Pancreas (tissue), 10 donors: ENCODE results near the gene TAS2R39. TPM values are rescaled to one million over a fixed set of nuclear protein-coding genes. Genes with fewer than 3 reads are reported as not detected.

Experiments
- ATAC-seq, 4 donors: fragments of 200-7000 bp; cut with Tn5 transposase; one replicate each; pipeline versions ENCODE4 v1.8.0 to v1.9.1; 2020; ENCODE audit warnings: mild to moderate bottlenecking in 4 of 4, moderate library complexity in 4 of 4
- DNase-seq, 6 donors: peaks; one replicate each; pipeline ENCODE4 v3.0.0-alpha.2; 2020
- FAIRE-seq: peaks from 2 replicates; lab custom pipeline; 2012; peaks lifted over from hg19 to GRCh38; lab: Jason Lieb, UNC
- H3K27ac ChIP-seq, 4 donors: fragments of 200-600 bp; sonication (generic); 1 replicate in 3 of 4; 2 replicates in 1 of 4; pipeline versions ENCODE4 v1.5.0 to v1.8.0; 2020
- H3K27me3 ChIP-seq, 4 donors: fragments of 200-600 bp; one replicate each; pipeline ENCODE4 v1.8.0; 2021
- H3K36me3 ChIP-seq, 3 donors: fragments of 200-600 bp; sonication (generic) in 1 of 3; one replicate each; pipeline versions ENCODE4 v1.5.0 to v1.8.0; 2020 to 2021
- H3K4me1 ChIP-seq, 3 donors: fragments of 200-600 bp; one replicate each; pipeline ENCODE4 v1.8.0; 2021
- H3K4me3 ChIP-seq, 4 donors: fragments of 200-600 bp; sonication (generic) in 2 of 4; one replicate each; pipeline versions ENCODE4 v1.5.0 to v1.8.0; 2020 to 2021
- H3K9me3 ChIP-seq, 4 donors: fragments of 200-600 bp; one replicate each; pipeline ENCODE4 v1.8.0; 2021
- WGBS, 2 donors: extraction: QIAGEN DNeasy Blood & Tissue Kit; methylation state at CpG; one replicate each; pipeline ENCODE4 v1.1.7; 2013; 5-methylcytosine and 5-hydroxymethylcytosine counted together
- intact Hi-C, 3 donors: fragments of 100-400 bp; cut with DNase I; formaldehyde crosslinking; loops; one replicate each; pipeline versions ENCODE4 v1.11.1 to v1.14.2; 2022
- polyA plus RNA-seq, 2 donors: library from polyadenylated mRNA; stranded (reverse); fragments of 200-250 nt; gene quantifications; one replicate each; pipeline ENCODE4 v1.2.3, GENCODE V29; 2013
- total RNA-seq, 6 donors: library from RNA; stranded (reverse); fragmentation: NEBNext Ultra II Directional in 4 of 6; extraction: Animal tissue kit (Norgen Biotek cat#: 25700) in 4 of 6; gene quantifications; one replicate each; pipeline versions ENCODE4 v1.2.1 to v1.2.4, GENCODE V29; 2021 to 2023
- TF ChIP-seq, protein P1 (sequence below), 4 donors: fragments of 200-600 bp; sonication (generic) in 3 of 4; IDR thresholded peaks; one replicate each; pipeline versions ENCODE4 v1.5.0 to v1.8.0; 2021; ENCODE audit warnings: antibody characterized with exemption in 4 of 4
- donor health status: healthy with polysubstance abuse.
- donor health status: DM: no; HTN: no; CAD: no; lungs with moderate emphysema.
- donor health status: DM: no; HTN: no; CAD: no.
- donor health status: control.
- donor health status: control.
- donor health status: Bipolar disorder and iron deficiency.
- donor health status: DM: yes; HTN: yes; CAD: no.
- donor health status: DM: no; HTN: no; CAD: no.
- donor health status: DM: no; HTN: no; CAD: no.
- donor health status: DM: yes; HTN: yes; CAD: no.

Gene TAS2R39
- total and polyA plus RNA-seq, 8 donors: not detected

DNA sequence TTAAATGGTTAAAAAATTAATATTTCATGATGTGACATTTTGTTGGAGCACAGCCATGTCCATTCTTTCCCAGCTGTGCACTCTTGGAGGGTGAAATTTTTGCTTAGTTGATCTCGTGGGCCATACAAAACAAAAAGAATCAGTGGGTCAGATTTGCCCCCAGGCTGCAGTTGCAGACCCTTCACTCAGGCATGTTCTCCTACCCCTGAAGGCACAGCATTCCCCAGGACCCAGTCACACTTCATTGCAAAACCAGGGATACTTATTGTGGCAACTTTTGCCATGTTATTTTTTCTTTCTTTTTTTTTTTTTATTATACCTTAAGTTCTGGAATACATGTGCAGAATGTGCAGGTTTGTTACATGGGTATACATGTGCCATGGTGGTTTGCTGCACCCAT, 44.6 kb downstream of the TAS2R39 start:
- Histone ChIP-seq H3K27ac (no peak overlapping the region), H3K27me3 (no peaks in the 10 kb centered on the region), H3K9me3 (no peaks in the 10 kb centered on the region), H3K4me3 (no peak overlapping the region), H3K4me1 (no peaks in the 10 kb centered on the region), H3K36me3 (no peaks in the 10 kb centered on the region)
- TF ChIP-seq, protein P1, sequence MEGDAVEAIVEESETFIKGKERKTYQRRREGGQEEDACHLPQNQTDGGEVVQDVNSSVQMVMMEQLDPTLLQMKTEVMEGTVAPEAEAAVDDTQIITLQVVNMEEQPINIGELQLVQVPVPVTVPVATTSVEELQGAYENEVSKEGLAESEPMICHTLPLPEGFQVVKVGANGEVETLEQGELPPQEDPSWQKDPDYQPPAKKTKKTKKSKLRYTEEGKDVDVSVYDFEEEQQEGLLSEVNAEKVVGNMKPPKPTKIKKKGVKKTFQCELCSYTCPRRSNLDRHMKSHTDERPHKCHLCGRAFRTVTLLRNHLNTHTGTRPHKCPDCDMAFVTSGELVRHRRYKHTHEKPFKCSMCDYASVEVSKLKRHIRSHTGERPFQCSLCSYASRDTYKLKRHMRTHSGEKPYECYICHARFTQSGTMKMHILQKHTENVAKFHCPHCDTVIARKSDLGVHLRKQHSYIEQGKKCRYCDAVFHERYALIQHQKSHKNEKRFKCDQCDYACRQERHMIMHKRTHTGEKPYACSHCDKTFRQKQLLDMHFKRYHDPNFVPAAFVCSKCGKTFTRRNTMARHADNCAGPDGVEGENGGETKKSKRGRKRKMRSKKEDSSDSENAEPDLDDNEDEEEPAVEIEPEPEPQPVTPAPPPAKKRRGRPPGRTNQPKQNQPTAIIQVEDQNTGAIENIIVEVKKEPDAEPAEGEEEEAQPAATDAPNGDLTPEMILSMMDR (IDR thresholded peaks at IDR 0.05): no peak
- intact Hi-C loops: no loop called here
- WGBS, 2 donors: 31 to 35% methylated on average over 1 of the region's 1 CpG
- ATAC-seq (no peak), DNase-seq (no peak), FAIRE-seq (no peak)

DNA sequence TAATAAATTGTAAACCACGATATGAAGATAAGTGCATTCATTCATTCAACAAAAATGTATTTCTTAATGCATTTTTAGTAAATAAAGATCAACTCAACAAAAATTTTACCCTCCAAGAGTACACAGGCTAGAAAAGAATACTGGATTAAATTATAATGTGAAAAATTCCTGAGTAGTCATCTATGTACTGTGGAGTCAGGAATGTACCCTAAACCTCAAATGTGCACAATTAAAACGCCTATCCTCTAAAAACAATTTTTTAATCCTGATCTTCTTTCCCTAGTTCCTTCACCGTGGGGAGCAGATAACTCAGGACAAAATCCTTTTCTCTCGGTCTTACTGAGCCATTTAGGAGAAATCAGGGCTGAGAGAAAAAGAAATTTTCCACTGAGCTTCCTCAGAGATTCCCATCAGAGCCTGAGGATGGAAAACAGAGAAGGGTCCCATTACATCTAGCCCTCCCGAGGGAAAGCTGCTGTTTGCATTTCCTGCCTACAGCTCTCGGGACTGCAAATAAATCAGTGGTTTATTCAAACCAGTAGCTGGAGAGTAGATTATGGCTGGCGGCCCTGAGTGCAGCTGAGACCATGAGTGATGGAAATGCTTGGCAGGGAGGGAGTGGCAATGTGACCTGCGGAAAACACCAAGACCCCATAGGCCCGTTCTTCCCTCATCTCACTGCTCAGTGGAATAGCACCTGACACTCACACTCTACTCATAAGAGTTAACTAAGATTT, 46.0 kb downstream of the TAS2R39 start:
- Histone ChIP-seq H3K9me3 (no peaks in the 10 kb centered on the region), H3K27ac (no peak overlapping the region), H3K36me3 (no peaks in the 10 kb centered on the region), H3K4me1 (no peaks in the 10 kb centered on the region), H3K27me3 (no peaks in the 10 kb centered on the region), H3K4me3 (no peak overlapping the region)
- no peak for FAIRE-seq
- ATAC-seq: no peak
- TF ChIP-seq, protein P1 (IDR thresholded peaks at IDR 0.05): no peak
- intact Hi-C loops: no loop called here
- no peak for DNase-seq
- WGBS, 2 donors: 52 to 53% methylated on average over 9 of the region's 9 CpGs

DNA sequence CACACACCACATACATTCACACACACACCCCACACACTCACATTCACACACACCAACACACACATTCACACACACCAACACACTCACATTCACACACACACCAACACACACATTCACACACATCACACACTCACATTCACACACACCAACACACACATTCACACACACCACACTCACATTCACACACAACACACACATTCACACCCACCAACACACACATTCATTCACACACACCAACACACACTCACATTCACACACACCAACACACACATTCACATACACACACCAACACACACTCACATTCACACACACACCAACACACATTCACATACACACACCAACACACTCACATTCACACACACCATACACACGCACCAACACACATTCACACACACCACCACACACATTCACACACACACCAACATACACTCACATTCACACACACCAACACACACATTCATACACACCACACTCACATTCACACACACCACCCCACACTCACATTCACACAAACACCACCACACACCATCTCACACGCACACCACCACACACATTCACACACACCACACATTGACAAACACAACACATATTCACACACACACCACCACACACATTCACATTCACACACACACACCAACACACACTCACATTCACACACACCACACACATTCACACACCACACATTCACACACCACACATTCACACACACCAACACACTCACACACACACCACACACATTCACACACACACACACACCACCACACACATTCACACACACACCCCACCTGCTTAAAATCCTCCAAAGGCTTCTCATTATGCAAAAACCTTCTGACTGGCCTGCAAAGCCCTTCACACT, 47.6 kb downstream of the TAS2R39 start:
- TF ChIP-seq, protein P1 (IDR thresholded peaks at IDR 0.05): no peak
- Histone ChIP-seq H3K4me1 (no peaks in the 10 kb centered on the region), H3K27ac (no peak overlapping the region), H3K36me3 (no peaks in the 10 kb centered on the region), H3K27me3 (no peaks in the 10 kb centered on the region), H3K9me3 (no peaks in the 10 kb centered on the region), H3K4me3 (no peak overlapping the region)
- ATAC-seq: no peak
- 86 to 89% methylated on average over 2 of the region's 2 CpGs for WGBS, 2 donors
- intact Hi-C loops: no loop called here
- DNase-seq: no peak
- FAIRE-seq: no peak

Other genes starting within 250 kb of the TAS2R39 start
- gene TRPV5, start 249.7 kb upstream of the TAS2R39 start, total RNA-seq: under 1 TPM in 2 of 6 donors, not detected in 4; 0.06 to 0.08 TPM
- not detected for gene TRPV5, start 249.7 kb upstream of the TAS2R39 start, polyA plus RNA-seq
- gene LLCFC1, start 243.9 kb upstream of the TAS2R39 start, total RNA-seq: not detected
- gene LLCFC1, start 243.9 kb upstream of the TAS2R39 start, polyA plus RNA-seq: not detected
- 1 to 10 TPM in 1 of 6 donors, under 1 TPM in 2, not detected in 3; 0.28 to 3.1 (median 0.64) TPM for gene KEL, start 221.1 kb upstream of the TAS2R39 start, total RNA-seq
- gene KEL, start 221.1 kb upstream of the TAS2R39 start, polyA plus RNA-seq: under 1 TPM; 0.23 to 0.31 TPM
- gene OR9A2, start 156.3 kb upstream of the TAS2R39 start, total RNA-seq: not detected
- gene OR9A2, start 156.3 kb upstream of the TAS2R39 start, polyA plus RNA-seq: not detected
- gene OR6V1, start 131.1 kb upstream of the TAS2R39 start, total RNA-seq: not detected
- gene OR6V1, start 131.1 kb upstream of the TAS2R39 start, polyA plus RNA-seq: not detected
- gene PIP, start 51.3 kb upstream of the TAS2R39 start, total RNA-seq: not detected
- gene PIP, start 51.3 kb upstream of the TAS2R39 start, polyA plus RNA-seq: not detected
- not detected for gene TAS2R40, start 38.6 kb downstream of the TAS2R39 start, total RNA-seq
- gene TAS2R40, start 38.6 kb downstream of the TAS2R39 start, polyA plus RNA-seq: not detected
- gene GSTK1, start 80.0 kb downstream of the TAS2R39 start, total RNA-seq: 10 to 100 TPM; 47.7 to 89.6 (median 62.4) TPM
- 100 to 1,000 TPM in 1 of 2 donors, 10 to 100 TPM in 1; 92.2 to 164 TPM for gene GSTK1, start 80.0 kb downstream of the TAS2R39 start, polyA plus RNA-seq
- gene TMEM139, start 101.5 kb downstream of the TAS2R39 start, total RNA-seq: 10 to 100 TPM in 1 of 6 donors, 1 to 10 TPM in 5; 4.2 to 17.3 (median 6.2) TPM
- gene TMEM139, start 101.5 kb downstream of the TAS2R39 start, polyA plus RNA-seq: 10 to 100 TPM; 13.7 to 14.4 TPM
- 10 to 100 TPM in 3 of 6 donors, 1 to 10 TPM in 3; 7.6 to 19.7 (median 10.6) TPM for gene CASP2, start 104.9 kb downstream of the TAS2R39 start, total RNA-seq
- gene CASP2, start 104.9 kb downstream of the TAS2R39 start, polyA plus RNA-seq: 1 to 10 TPM; 4.2 to 6.2 TPM
- gene CLCN1, start 132.7 kb downstream of the TAS2R39 start, total RNA-seq: under 1 TPM in 1 of 6 donors, not detected in 5; 0.06 TPM
- under 1 TPM in 1 of 2 donors, not detected in 1; 0.05 TPM for gene CLCN1, start 132.7 kb downstream of the TAS2R39 start, polyA plus RNA-seq
- gene FAM131B, start 179.3 kb downstream of the TAS2R39 start, total RNA-seq: under 1 TPM; 0.05 to 0.25 (median 0.15) TPM
- gene FAM131B, start 179.3 kb downstream of the TAS2R39 start, polyA plus RNA-seq: under 1 TPM; 0.08 to 0.09 TPM
- gene ZYX, start 197.9 kb downstream of the TAS2R39 start, total RNA-seq: 10 to 100 TPM; 29.1 to 73.8 (median 38.4) TPM
- 10 to 100 TPM; 57.6 to 63.1 TPM for gene ZYX, start 197.9 kb downstream of the TAS2R39 start, polyA plus RNA-seq
- 1 to 10 TPM; 5.3 to 9.0 (median 7.3) TPM for gene EPHA1, start 225.4 kb downstream of the TAS2R39 start, total RNA-seq
- gene EPHA1, start 225.4 kb downstream of the TAS2R39 start, polyA plus RNA-seq: 10 to 100 TPM; 11.1 to 14.2 TPM